Upper lobe of right lung (tissue), 1 donor: ENCODE measurements around the gene PTPRN2. TPM values are rescaled to one million over a fixed set of nuclear protein-coding genes. Genes with fewer than 3 reads are reported as not detected.

Experiments
- ATAC-seq: fragments of 200-7000 bp; cut with Tn5 transposase; one replicate; pipeline ENCODE4 v1.9.1; 2020; ENCODE audit warnings: mild to moderate bottlenecking, moderate library complexity
- DNase-seq: peaks from one replicate; pipeline ENCODE4 v3.0.0-alpha.2; 2020
- H3K27ac ChIP-seq: fragments of 200-600 bp; one replicate; pipeline ENCODE4 v1.8.0; 2022
- H3K27me3 ChIP-seq: fragments of 200-600 bp; one replicate; pipeline ENCODE4 v1.8.0; 2022; ENCODE audit warnings: mild to moderate bottlenecking
- H3K36me3 ChIP-seq: fragments of 200-600 bp; one replicate; pipeline ENCODE4 v1.8.0; 2022
- H3K4me1 ChIP-seq: fragments of 200-600 bp; one replicate; pipeline ENCODE4 v1.8.0; 2022
- H3K4me3 ChIP-seq: fragments of 200-600 bp; one replicate; pipeline ENCODE4 v1.8.0; 2022; ENCODE audit warnings: mild to moderate bottlenecking
- H3K9me3 ChIP-seq: fragments of 200-600 bp; one replicate; pipeline ENCODE4 v1.8.0; 2022
- intact Hi-C: fragments of 100-400 bp; cut with DNase I; formaldehyde crosslinking; loops from one replicate; pipeline ENCODE4 v1.11.0; 2022
- total RNA-seq: library from RNA; stranded (reverse); fragmentation: NEBNext Ultra II Directional; extraction: Animal tissue kit (Norgen Biotek cat#: 25700); gene quantifications from one replicate; pipeline ENCODE4 v1.2.1, GENCODE V29; 2021
- TF ChIP-seq, protein P1 (sequence below): fragments of 200-600 bp; IDR thresholded peaks from one replicate; pipeline ENCODE4 v1.8.0; 2022; ENCODE audit warnings: antibody characterized with exemption
- donor health status: DM: no; HTN: yes; CAD: no; lungs with severe emphysema.

PTPRN2 gene
- total RNA-seq, 1 donor from 2014 or later: 4.9 TPM

DNA sequence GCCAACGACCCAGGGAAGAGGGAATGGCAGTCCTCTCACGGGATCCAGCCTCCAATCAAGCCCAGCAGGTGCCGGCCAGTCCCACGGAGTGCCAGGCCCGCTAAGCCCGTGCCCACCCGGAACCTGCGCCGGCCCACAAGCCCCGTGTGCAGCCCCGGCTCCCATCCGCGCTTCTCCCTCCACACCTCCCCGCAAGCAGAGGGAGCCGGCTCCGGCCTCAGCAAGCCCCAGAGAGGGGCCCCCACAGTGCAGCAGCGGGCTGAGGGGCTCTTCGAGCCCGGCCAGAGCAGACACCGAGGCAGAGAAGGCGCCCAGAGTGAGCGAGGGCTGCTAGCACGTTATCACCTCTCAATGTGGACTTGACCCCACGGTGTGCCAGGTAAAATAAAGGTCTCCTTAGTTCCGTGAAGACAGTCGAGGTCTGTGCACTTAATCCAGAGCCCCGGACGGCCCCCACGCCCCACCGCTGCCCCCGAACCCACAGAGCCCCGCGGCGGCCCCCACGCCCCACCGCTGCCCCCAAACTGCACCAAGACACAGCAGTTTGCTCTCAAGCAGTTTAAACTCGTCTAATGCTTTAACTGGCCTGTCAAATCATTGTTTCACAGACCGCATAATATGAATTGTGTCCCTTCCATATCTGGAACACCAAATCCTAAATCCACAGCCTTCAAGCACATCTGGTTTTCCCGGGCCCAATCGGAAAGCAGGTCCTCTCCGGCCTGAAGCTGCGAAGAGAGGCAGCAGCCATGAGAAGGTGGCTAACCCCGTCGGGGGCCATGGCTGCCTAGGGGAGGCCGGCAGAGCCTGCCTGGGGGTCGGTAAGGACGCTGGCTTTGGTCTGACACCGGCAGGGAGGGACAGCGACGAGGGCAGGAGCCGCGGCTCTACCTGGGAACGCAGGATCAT lies 307.8 kb downstream of the PTPRN2 start:
- Histone ChIP-seq H3K4me3 (no peak overlapping the region), H3K4me1 (no peaks in the 10 kb centered on the region), H3K9me3 (no peaks in the 10 kb centered on the region), H3K36me3 (no peaks in the 10 kb centered on the region), H3K27ac (no peak overlapping the region), H3K27me3 (no peaks in the 10 kb centered on the region)
- DNase-seq (peak; percentile 51), ATAC-seq (no peak)
- TF ChIP-seq, protein P1, sequence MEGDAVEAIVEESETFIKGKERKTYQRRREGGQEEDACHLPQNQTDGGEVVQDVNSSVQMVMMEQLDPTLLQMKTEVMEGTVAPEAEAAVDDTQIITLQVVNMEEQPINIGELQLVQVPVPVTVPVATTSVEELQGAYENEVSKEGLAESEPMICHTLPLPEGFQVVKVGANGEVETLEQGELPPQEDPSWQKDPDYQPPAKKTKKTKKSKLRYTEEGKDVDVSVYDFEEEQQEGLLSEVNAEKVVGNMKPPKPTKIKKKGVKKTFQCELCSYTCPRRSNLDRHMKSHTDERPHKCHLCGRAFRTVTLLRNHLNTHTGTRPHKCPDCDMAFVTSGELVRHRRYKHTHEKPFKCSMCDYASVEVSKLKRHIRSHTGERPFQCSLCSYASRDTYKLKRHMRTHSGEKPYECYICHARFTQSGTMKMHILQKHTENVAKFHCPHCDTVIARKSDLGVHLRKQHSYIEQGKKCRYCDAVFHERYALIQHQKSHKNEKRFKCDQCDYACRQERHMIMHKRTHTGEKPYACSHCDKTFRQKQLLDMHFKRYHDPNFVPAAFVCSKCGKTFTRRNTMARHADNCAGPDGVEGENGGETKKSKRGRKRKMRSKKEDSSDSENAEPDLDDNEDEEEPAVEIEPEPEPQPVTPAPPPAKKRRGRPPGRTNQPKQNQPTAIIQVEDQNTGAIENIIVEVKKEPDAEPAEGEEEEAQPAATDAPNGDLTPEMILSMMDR: no peak
- intact Hi-C loops: no loop called here

DNA sequence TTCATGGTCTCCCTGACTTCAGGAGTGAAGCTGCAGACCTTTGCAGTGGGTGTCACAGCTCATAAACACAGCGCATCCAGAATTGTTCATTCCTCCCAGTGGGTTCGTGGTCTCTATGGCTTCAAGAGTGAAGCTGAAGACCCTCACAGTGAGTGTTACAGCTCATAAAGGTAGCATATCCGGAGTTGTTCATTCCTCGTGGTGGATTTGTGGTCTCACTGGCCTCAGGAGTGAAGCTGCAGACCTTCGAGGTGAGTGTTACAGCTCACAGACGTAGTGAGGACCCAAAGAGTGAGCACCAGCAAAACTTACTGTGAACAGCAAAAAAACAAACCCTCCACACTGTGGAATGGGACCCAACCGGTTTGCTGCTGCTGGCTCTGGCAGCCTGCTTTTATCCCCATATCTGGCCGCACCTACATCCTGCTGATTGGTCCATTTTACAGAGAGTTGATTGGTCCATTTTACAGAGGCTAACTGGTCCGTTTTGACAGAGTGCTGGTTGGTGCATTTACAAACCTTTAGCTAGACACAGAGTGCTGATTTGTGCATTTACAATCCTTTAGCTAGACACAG lies 308.8 kb downstream of the PTPRN2 start:
- no peak for ATAC-seq
- no peak overlapping the region for H3K27ac ChIP-seq
- H3K9me3 ChIP-seq: no peaks in the 10 kb centered on the region
- no peaks in the 10 kb centered on the region for H3K27me3 ChIP-seq
- no peaks in the 10 kb centered on the region for H3K36me3 ChIP-seq
- no peaks in the 10 kb centered on the region for H3K4me1 ChIP-seq
- no peak for DNase-seq
- no peak overlapping the region for H3K4me3 ChIP-seq
- intact Hi-C loops: no loop called here
- TF ChIP-seq, protein P1: no peak

DNA sequence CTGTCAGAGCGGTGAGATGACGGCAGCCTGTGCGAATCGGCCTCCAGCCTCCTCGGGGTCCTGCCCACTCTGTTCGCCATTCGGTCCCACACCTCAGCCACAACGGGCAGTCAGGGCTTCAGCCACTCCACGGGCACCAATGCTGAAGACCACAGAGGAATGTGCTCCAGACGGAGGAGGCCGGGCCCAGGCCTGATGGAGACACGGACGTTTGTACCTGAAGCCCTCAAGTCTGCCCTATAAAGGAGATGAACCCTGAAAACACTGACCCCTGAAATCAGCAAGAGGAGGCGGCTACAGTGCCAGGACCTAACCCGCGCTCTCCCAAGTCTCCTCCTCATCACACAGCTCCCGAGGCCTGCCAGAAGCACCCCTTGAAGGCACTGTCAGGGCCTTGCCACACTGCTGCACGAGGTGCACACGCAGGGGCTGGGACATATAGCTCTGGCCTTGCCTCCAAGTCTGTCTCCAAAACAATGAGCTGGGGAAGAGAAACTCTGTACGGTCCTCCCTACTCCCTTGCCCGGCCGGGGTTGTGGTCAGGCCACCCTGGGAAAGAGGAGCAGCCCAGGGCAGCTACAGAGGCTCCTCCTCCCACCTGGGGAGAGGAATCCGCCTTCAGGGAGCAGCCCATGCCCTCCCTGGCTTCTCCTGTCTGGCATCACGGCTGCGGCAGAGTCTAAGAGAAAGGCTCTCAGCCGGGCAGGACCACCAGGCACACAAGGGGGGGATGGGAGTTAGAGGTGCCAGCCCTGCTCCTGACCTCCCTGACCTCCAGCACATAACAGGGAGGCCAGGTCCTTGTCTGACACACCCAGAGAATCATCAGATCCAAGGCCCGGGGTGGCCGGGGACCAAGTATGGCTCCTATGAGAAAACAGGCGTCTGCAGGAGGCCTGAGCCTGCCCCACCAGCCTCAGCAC lies 310.1 kb downstream of the PTPRN2 start:
- Histone ChIP-seq H3K27ac (no peak overlapping the region), H3K36me3 (no peaks in the 10 kb centered on the region), H3K4me1 (no peaks in the 10 kb centered on the region), H3K9me3 (no peaks in the 10 kb centered on the region), H3K4me3 (no peak overlapping the region), H3K27me3 (no peaks in the 10 kb centered on the region)
- peak; percentile 59 for DNase-seq
- no peak for ATAC-seq
- TF ChIP-seq, protein P1: no peak
- intact Hi-C loops: no loop called here

DNA sequence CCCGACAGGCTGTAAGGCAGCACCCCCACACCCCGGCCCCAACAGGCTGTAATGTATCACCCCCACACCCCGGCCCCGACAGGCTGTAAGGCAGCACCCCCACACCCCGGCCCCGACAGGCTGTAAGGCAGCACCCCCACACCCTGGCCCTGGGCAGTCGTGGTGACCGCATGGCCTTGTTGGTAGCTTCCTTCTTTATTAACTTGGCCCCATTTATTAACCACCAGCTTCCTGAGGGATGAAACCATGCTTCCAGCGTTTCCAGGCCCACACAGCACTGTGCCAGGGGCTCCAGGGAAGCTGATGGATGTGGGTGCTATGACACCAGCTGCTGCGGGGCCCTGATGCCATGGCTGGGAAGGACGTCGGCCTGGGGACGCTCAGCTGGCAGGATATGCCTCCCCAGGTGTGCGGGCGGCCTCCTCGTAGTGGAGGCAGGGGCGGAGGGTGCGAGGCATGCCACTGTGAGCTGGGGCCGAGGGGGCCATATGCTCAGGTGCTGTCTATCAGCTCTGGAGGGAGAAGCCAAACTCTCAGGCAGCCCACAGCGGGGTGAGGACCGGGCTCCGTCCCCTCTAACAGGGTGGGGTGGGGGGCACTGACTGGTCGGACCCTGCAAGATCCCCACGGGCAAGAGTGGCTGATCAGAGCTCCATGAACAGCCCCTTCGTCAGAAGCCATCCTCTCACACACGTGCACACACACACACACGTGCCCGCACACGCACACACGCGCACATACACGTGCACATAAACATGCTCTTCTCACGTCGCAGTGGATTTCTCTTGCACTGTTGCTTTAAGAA lies 311.0 kb downstream of the PTPRN2 start:
- TF ChIP-seq, protein P1: no peak
- Histone ChIP-seq H3K4me3 (no peak overlapping the region), H3K4me1 (no peaks in the 10 kb centered on the region), H3K27me3 (no peaks in the 10 kb centered on the region), H3K9me3 (no peaks in the 10 kb centered on the region), H3K36me3 (no peaks in the 10 kb centered on the region), H3K27ac (no peak overlapping the region)
- DNase-seq (peak; percentile 44), ATAC-seq (no peak)
- intact Hi-C loops: no loop called here
